HL-60/S4 treated with phorbol 12-myristate 13-acetate at 8.2 ng/mL for 4 days and 3 days (cell line): ENCODE data around the gene ZNF484.
"Not testable (repeated sequence)": the region's sequence is repeated elsewhere in the genome, so short reads cannot be mapped to it uniquely, and the experiment has no call there.

Experiments
- in situ Hi-C: fragments of 300-500 bp; cut with MboI; formaldehyde crosslinking; loops from 2 replicates; pipeline ENCODE4 v1.15.0; 2022; ENCODE audit warnings: low sequenced_read_pairs

ZNF484 gene

DNA sequence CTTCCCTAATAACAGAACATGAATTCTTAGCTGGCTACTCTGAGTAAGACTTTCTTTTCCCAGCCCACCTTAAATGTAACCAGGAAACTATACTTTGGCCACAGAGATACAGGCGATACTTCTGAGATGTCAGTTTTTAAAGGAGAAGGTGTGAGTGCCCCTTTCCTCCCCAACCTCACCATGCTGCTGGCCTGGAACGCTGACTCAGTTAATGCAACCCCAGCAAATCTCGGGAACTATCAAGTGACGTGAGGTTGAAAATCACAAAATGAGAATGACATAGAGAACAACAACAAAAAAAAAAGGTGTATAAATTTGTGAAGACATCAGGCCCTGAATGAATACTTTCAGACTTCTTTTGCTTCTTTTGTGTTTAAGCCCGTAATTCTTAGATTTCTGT is 13.7 kb downstream of the ZNF484 start:
- in situ Hi-C loops = no loop called here

DNA sequence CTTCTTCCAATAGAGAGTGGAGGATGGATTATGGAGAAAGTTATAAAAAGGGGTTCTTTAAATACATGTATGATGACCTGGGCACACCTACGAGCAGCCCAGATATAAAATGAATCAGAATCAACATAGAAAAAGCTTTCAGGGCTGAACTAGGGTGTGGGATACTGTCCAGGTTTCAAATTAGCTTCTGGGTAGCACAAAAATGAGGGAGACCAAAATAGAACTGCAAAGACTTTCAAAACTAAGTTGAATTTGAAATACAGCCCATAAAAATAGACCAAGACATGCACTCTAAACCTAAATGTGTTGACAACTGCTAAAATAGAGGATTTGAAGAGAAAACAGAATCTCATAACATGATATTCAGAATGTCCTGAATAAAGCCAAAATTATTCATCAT is 17.0 kb downstream of the ZNF484 start:
- in situ Hi-C loops = no loop called here

DNA sequence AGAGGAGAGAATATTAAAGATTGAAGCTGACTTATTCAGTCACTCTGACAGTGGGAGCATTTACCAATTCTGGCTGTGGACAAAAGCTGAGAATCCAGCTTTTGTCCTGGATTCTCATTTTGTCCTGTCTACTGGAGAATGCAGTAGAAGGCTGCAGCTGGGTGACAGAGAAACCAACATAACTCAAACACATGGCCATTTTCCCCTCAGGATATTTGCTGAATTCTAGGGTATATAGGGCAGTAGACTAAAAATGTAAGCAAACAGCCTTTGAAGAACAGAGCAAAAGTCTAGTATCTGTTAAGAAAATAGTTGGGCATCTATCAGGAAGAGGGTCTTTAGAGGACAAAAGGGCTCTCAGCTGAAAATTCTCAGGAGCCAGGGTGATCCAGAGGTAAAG is 20.6 kb downstream of the ZNF484 start:
- in situ Hi-C loops = no loop called here

DNA sequence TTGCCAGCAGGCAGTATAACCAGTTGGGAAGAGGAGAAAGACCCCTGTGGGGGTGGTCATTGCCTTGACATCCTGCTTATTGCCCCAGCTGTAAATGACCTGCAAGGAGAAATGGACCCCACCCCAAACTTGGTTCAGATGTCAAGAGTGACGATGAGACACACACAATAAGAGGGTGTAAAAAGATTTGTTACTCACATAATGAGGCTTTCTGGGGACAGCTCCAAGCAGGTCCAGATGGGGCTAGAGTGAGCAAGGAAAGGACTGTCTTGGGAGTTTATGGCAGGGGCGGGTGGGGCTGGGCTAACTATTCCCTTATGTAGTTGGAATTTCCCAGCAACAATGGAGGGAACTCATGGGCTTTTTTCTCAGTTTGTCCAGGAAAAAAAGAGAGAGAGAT is 24.1 kb downstream of the ZNF484 start:
- in situ Hi-C loops = no loop called here

DNA sequence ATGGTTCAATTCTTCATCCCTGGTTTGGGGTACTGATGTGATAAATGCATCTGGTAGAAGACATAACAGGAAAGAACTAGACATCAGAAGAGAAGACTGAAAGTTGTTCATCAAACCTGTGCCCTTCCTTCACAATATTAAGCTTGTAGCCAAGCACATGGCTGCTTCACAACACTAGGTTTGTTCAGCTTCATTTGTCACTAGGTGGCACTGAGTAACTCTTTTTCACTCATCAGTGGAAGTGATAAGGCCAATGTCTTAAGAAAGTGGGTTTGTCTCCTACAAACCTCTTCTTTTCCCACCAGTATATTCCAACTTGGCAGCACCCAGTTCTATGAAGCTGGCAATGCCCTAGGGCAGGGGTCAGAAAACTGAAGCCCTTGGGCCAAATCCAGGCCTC is 26.9 kb downstream of the ZNF484 start:
- in situ Hi-C loops = no loop called here

DNA sequence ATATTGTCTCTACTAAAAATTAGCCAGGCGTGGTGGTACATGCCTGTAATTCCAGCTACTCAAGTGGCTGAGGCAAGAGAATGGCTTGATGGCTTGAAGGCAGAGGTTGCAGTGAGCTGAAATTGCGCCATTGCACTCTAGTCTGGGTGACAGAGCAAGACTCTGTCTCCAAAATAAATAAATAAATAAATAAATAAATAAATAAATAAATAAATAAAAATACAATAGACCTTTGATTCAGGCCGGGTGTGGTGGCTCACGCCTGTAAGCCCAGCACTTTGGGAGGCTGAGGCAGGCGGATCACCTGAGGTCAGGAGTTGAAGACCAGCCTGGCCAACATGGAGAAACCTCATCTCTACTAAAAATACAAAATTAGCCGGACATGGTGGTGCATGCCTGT is 29.1 kb downstream of the ZNF484 start:
- in situ Hi-C loops = not testable (repeated sequence)

DNA sequence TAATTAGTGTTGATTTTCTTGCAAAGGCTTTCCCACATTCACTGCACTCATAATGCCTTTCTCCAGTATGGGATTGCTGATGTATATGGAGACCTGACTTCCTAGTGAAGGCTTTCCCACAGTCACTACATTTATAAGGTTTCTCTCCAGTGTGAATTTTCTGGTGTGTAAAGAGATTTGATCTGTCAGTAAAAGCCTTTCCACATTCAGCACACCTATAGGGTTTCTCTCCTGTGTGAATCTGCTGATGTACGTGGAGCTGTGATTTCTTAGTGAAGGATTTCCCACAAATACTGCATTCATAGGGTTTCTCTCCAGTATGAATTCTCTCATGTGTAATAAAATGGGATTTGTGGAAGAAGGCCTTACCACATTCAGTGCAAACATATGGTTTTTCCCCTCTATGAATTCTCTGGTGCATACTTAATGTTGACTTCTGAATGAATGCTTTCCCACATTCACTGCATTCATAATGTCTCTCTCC is 31.1 kb downstream of the ZNF484 start:
- in situ Hi-C loops = no loop called here

DNA sequence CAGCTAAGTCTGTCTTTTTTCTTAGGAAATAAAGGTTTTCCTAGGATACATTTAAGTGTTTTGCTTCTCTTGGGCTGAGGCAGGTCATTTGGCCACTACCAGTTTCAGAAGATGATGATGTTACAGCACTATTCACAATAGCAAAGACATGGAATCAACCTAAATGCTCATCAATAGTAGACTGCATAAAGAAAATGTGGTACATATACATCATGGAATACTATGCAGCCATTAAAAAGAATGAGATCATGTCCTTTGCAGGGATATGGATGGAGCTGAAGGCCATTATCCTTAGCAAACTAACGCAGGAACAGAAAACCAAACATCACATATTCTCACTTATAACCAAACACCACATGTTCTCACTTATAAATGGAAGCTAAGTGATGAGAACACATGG is 39.4 kb downstream of the ZNF484 start:
- in situ Hi-C loops = not testable (repeated sequence)

DNA sequence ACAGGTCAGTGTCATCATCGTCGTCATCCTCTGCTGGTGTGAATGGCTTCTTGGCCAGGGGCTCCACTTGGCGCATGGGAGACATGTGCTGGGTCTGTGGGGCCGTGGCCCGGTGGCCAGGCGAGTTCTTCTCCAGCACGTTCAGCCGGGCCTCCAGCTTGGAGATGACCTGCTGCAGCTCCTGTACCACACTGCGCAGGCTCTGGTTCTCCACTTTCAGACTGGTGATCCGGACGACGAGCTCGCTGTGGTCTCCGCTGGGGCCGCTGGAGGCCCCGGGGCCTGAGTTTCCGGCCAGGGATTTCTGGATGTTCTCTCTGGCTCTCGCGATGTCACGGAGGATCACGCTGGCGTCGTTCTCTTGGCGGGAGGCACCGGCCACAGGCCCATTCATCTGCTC is 40.6 kb downstream of the ZNF484 start:
- in situ Hi-C loops = no loop called here

DNA sequence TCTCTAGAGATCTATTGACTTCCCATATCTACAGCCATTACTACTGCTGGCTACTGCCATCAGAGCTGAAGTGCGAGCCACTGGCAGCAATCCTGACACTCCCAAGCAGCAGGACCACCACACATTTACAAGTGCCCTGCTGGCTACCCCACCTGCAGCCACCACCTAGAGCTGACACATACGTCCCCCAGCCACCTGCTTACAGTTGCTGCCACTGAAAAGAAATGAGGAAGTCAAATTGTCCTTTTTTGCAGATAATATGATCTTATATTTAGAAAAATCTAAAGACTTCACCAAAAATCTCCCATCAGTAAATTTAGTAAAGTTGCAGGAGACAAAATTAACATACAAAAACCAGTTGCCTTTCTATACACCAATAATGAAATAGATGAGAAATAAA is 48.4 kb downstream of the ZNF484 start:
- in situ Hi-C loops = no loop called here

DNA sequence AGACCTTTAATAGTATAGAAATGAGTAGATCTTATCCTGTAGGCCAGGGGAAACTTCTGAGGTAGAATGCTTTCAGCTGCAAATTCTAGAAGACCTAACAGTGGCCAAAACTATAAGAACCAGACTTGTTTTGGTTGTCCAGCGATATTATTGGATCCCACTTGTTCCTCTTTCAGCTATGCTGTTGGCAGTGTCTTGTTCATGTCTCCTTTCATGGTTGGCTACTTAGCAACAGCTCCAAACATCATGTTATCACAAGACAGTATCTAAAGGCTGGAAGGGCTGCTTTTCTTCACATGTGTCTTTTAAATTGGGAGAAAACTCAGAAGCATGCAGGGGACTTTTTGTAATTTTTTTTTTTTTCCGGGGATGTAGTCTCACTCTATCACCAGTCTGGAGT is 52.8 kb downstream of the ZNF484 start:
- in situ Hi-C loops = not testable (repeated sequence)

DNA sequence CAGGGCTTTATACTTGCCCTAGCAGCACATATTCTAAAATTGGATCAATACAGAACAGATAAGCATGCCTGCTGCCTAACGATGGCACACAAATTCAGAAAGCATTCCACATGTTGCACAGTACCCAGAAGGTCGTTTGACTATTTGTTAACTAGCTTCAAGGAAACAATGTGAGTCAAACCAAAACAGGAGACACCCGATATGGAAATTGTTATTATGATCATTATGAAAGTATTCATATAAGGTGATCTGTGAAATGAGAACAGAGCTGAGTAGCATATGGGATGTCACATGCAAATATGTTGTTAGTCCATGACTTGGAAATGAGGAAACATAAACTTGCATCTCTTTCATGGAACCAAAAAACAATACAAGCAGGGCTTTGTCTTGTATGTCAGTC is 56.9 kb downstream of the ZNF484 start:
- in situ Hi-C loops = no loop called here

DNA sequence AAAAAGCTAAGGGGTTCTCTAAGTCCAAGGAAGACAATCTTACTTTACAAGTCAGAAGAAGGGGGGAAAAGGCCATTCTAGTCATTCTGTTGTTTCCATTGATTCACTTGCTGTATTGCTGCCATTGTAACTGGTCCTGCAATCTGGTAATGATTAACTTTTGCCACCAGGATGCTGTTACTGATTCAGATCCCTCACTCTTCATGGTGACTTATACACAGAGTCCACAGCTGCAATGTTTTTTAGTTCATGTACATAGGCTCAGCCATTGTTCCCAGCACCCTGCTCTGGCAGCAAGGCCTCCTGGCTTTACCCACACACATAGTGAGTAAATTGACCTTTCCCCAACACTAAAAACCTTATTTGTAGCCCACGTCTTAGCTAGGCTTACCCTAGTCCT is 57.9 kb downstream of the ZNF484 start:
- in situ Hi-C loops = not testable (repeated sequence)

DNA sequence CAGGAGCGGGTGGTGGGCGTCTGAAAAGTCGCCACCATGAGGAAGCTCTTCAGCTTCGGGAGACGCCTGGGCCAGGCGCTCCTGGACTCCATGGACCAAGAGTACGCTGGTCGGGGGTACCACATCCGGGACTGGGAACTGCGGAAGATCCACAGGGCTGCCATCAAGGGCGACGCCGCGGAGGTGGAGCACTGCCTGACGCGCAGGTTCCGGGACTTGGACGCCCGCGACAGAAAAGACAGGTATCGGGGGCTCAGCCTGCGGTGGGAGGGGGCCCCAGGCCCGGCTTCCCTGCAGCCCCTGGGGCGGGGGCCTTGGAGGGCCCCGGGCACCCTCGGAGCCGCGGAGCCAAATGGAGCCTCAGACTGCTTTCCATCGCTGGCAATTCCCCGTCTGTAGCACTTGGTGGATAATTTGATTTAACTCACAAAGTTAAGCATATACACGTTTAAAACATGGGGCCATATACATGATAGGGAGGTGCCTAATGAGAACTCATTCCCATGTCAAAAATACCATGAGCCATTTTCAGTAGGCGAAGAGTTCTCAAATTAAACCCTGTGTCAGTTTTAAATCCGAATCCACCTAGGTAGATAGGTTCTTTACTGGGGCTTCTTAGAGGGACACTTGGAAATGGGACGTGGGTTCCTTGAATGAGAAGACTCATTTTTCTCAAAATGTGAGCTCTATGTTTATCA is 68.1 kb downstream of the ZNF484 start:
- in situ Hi-C loops = not testable (repeated sequence)

DNA sequence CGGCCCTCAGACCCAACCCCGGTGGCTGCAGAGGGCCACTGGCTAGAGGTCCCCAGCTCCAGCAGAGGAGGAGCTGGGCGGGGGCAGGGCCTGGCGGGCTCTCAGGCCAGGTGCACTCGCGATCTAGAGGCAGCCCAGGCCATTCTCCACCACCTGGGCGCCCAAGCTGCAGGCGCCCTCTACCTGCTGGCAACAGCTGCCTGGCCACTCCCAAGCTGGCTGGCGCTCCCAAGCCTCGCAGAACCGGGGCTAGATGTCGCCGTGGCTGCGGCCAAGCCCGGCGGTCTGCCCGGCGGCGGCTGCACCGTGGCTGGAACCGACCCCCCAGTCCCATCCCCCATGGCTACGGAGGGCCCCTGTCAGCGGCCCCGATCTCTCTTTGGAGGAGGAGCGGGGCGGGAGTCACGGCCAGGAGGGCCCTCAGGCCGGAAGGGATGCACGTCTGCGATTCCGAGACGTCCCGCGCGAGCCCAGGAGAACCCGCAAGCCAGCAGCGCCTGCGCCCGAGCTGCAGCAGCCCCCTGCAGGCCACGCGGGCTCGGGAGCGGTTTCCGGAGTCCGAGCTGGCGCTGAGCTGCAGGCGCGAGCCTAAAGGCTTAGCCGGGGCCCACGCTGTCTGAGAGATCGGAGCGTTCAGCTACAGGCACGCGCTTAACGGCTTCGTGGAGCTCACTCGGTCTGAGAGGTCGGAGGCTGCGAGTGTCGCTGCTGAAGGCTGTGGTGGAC is 68.9 kb downstream of the ZNF484 start:
- in situ Hi-C loops = no loop called here

DNA sequence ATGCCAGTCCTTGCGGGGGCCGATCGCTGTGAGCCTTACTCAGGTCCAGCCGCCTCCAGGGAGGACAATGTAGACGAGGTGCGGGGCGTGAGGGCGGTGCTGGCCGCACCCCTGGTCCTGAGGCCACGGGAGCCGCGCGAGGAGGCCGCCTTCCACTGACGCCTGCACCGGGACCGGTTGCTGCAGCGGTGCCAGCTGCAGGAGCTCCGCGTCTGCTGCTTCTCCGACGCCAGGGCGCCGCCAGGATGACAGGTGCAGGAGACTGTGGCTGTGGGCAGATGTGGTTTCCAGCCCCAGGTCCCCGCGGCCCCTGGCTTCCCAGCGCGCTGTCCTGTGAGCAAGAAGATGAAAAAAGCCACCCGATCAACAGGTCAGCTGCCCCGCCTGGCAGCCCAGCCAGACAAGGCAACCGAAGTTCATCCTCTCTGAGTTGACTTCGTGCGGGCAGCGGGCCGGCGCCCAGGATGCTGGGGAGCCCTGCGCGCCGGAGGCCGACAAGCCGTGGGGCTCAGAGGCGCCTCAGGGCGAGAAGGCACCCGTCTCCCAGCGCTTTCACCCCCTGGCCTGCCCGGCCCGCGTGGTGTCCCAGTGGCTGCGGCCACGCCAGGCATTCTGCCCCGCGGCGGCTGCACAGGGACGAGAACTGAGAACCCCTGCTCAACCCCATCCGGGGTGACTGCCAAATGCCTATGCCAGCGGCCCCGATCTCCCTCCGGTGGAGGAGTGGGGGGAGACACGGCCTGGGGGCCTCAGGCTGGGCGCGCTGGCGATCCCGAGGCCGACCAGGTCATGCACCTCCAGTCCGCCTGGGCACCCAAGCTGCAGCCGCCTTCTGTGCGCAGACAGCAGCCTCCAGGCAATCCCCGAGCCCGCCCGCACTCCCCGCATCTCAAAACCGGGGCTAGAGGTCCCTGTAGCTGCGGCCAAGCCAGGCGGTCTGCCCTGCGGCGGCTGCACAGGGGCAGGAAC is 69.8 kb downstream of the ZNF484 start:
- in situ Hi-C loops = no loop called here

DNA sequence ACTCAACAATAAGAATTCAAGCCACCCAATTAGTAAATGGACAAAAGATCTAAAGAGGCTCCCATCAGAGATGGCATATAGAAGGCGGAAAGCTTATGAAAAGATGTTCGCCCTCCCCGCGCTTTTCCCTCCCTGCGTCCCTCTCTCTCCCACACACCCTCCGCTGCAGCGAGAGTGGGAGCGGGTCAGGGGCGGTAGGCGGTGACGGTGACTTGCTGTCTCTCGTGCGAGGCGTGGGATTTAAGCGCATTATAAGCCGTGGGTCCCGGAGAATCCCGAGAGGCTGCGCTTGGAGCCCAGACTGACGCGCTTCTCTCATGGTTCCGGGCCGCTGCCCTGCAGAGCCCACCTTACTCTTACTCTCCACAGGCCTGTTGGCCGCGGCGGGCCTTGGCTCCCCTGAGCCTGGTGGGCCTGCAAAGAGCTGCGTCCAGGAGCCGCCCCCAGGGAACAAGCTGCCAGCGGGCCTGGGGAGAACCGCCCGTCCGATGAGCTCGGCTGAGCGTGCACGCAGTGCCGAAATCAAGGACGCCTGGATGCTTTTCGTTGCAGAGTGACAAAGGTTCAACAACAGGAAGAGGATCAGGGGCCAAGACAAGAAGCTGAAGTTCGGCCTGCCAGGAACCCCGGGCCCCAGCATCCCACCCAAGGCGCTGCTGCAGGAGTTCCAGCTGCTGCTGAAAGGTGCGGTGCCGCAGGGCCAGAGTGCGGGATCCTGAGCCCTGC is 70.6 kb downstream of the ZNF484 start:
- in situ Hi-C loops = no loop called here

DNA sequence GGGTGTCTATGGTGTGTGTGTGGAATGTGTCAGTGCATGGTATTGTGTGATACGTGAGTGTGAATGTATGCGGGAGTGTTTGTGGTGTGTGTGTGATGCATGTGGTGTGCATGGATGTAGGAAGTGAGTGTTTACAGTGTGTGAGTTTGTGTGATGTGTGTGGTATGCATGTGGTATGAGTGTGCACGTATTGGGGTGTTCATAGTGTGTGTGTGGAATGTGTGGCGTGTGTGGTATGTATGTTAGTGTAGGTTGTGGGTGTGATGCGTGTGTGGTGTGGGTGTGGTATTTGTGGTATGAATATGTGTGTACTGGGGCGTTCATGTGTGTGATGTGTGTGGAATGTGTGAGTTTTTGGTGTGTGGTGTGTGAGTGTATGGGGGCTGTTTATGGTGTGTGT is 73.1 kb downstream of the ZNF484 start:
- in situ Hi-C loops = no loop called here

DNA sequence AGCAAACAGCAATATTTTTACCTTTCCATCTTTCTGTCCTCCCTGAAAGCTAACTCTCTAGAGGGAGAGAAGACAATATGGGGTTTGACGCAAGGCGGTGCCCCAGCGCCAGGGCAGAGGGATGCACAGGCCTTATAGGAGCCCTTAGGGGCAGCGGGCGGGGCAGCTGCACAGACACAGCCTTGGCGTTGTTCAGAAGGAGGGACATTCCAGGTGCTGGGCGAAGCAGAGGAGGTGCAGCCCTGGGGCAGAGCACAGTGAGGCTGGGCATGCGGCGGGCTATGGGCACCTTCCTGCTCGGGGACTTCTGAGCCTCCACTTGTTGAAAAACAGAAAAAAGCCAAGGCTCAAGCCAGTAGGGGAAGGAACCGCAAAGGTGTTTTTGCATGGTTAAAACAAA is 79.5 kb downstream of the ZNF484 start:
- in situ Hi-C loops = no loop called here

DNA sequence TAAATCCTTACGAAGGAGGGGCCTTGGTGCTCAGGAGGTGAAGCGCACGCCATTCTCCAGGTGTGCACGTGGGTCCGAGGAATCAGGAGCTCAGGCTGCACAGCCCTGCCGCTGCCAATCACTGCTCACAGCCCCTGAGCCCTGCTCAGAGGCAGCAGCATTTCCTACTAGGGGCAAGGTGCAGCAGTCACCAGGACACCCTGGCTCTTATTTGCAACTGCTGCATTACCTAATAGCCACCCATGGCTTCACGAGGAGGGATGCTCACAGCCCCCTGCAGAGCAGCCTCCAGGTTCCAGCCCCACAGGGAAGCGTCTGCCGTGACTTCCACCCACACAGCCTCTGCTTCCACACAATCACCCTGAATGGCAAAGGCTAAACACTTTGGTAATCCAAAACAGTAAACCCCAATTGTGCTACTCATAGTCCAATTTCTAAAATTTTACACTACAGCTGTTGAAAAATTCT is 81.5 kb downstream of the ZNF484 start:
- in situ Hi-C loops = not testable (repeated sequence)
